IMR-90 (cell line): ENCODE data around the gene PRSS23.

Experiments used
- CTCF ChIP-seq: conservative IDR thresholded peaks from 2 replicates; pipeline ENCODE4 v1.5.1; 2012; ENCODE audit warnings: mild to moderate bottlenecking, low read depth, low read length, improper control_type of control experiment
- ELK1 ChIP-seq: fragments of 150-350 bp; IDR thresholded peaks from 2 replicates; pipeline ENCODE4 v1.6.1; 2016; ENCODE audit warnings: low read depth, mild to moderate bottlenecking, low read length, moderate library complexity, borderline replicate concordance
- MAFK ChIP-seq: IDR thresholded peaks from 2 replicates; pipeline ENCODE4 v1.6.1; 2012; ENCODE audit warnings: low read depth, low read length, improper control_type of control experiment
- POLR2A ChIP-seq: IDR thresholded peaks from 2 replicates; pipeline ENCODE4 v1.6.1; 2012; ENCODE audit warnings: mild to moderate bottlenecking, low read depth, low read length
- RAD21 ChIP-seq: IDR thresholded peaks from 2 replicates; pipeline ENCODE4 v1.6.1; 2012; ENCODE audit warnings: low read length, improper control_type of control experiment
- RCOR1 ChIP-seq: IDR thresholded peaks from 2 replicates; pipeline ENCODE4 v1.6.1; 2012; ENCODE audit warnings: mild to moderate bottlenecking, low read length, improper control_type of control experiment; ENCODE audit not compliant: insufficient replicate concordance
- SMC3 ChIP-seq: fragments of 150-350 bp; IDR thresholded peaks from 2 replicates; pipeline ENCODE4 v1.6.1; 2016; ENCODE audit warnings: low read depth, mild to moderate bottlenecking, antibody characterized with exemption, low read length, moderate library complexity

- TF ChIP-seq POLR2A: no peak
- no peak for TF ChIP-seq ELK1
- no peak for TF ChIP-seq MAFK
- no peak for TF ChIP-seq RCOR1
- TF ChIP-seq CTCF: no peak
- no peak for TF ChIP-seq SMC3
- no peak for TF ChIP-seq RAD21
Measured at GRCh38 chr11:86849679-86850078, 49.3 kb downstream of the PRSS23 start.
